Effector CD4-positive, alpha-beta T cell (primary cell): ENCODE measurements around the gene CDH22.

Experiments used
- DNase-seq: peaks from one replicate; pipeline ENCODE4 v3.0.0-alpha.2; 2020

CDH22 gene

GRCh38 chr20:46212252-46212651 lies 96.0 kb downstream of the CDH22 start:
- DNase-seq, result no peak

GRCh38 chr20:46211331-46211722 lies 97.0 kb downstream of the CDH22 start:
- no peak for DNase-seq

- DNase-seq, result no peak
Measured at GRCh38 chr20:46210672-46211330, 97.5 kb downstream of the CDH22 start.

GRCh38 chr20:46209930-46210671 lies 98.2 kb downstream of the CDH22 start:
- DNase-seq, result no peak

- DNase-seq, result no peak
Measured at GRCh38 chr20:46207793-46208192, 100.5 kb downstream of the CDH22 start.

GRCh38 chr20:46206992-46207549 lies 101.2 kb downstream of the CDH22 start:
- DNase-seq, result no peak

- no peak for DNase-seq
Measured at GRCh38 chr20:46206025-46206424, 102.3 kb downstream of the CDH22 start.

GRCh38 chr20:46205349-46205748 lies 102.9 kb downstream of the CDH22 start:
- DNase-seq, result no peak

- DNase-seq, result no peak
Measured at GRCh38 chr20:46204594-46205186, 103.6 kb downstream of the CDH22 start.

- no peak for DNase-seq
Measured at GRCh38 chr20:46203510-46203837, 104.8 kb downstream of the CDH22 start.

GRCh38 chr20:46202766-46203509 lies 105.4 kb downstream of the CDH22 start:
- no peak for DNase-seq

GRCh38 chr20:46200582-46201570 lies 107.4 kb downstream of the CDH22 start:
- DNase-seq, result no peak

GRCh38 chr20:46199198-46199597 lies 109.1 kb downstream of the CDH22 start:
- no peak for DNase-seq

GRCh38 chr20:46196990-46197389 lies 111.3 kb downstream of the CDH22 start:
- DNase-seq, result no peak

- DNase-seq, result no peak
Measured at GRCh38 chr20:46195264-46196036, 112.8 kb downstream of the CDH22 start.

- no peak for DNase-seq
Measured at GRCh38 chr20:46194409-46194808, 113.9 kb downstream of the CDH22 start.

GRCh38 chr20:46192376-46192944 lies 115.8 kb downstream of the CDH22 start:
- DNase-seq, result no peak

- DNase-seq, result no peak
Measured at GRCh38 chr20:46191611-46192010, 116.7 kb downstream of the CDH22 start.

GRCh38 chr20:46191168-46191540 lies 117.1 kb downstream of the CDH22 start:
- DNase-seq, result no peak

- no peak for DNase-seq
Measured at GRCh38 chr20:46190478-46191167, 117.7 kb downstream of the CDH22 start.
